PC-9 (cell line): ENCODE measurements around the gene NRAS.

Experiments
- EZH2 ChIP-seq: fragments of 200-600 bp; sonication (generic); IDR thresholded peaks from 2 replicates; pipeline ENCODE4 v1.8.0; 2017; ENCODE audit warnings: antibody characterized with exemption, low read depth
- TF ChIP-seq, protein P1 (sequence below): fragments of 200-600 bp; sonication (generic); conservative IDR thresholded peaks from 2 replicates; pipeline ENCODE4 v1.6.1; 2017; ENCODE audit warnings: mixed run types, antibody characterized with exemption, mild to moderate bottlenecking, moderate library complexity

DNA sequence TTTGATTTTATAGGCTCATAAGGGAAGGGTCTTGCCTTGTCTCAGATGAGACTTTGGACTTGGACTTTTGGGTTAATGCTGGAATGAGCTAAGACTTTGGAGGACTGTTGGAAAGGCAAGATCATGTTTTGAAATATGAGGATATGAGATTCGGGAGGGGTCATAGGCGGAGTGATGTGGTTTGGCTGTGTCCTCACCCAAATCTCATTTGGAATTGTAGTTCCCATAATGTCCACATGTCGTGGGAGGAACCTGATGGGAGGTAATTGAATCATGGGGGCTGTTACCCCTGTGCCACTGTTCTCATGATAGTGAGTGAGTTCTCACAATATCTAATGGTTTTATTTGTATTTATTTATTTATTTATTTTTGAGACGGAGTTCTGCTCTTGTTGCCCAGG, 48.1 kb upstream of the NRAS start:
- no peak for TF ChIP-seq EZH2
- TF ChIP-seq, protein P1, sequence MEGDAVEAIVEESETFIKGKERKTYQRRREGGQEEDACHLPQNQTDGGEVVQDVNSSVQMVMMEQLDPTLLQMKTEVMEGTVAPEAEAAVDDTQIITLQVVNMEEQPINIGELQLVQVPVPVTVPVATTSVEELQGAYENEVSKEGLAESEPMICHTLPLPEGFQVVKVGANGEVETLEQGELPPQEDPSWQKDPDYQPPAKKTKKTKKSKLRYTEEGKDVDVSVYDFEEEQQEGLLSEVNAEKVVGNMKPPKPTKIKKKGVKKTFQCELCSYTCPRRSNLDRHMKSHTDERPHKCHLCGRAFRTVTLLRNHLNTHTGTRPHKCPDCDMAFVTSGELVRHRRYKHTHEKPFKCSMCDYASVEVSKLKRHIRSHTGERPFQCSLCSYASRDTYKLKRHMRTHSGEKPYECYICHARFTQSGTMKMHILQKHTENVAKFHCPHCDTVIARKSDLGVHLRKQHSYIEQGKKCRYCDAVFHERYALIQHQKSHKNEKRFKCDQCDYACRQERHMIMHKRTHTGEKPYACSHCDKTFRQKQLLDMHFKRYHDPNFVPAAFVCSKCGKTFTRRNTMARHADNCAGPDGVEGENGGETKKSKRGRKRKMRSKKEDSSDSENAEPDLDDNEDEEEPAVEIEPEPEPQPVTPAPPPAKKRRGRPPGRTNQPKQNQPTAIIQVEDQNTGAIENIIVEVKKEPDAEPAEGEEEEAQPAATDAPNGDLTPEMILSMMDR: peak; percentile 32; the same call in 1 of the 2 replicates
